GM12878 (cell line): ENCODE results near the gene TRIM37. TPM values are rescaled to one million over a fixed set of nuclear protein-coding genes. Genes with fewer than 3 reads are reported as not detected.

Experiments
- ATAC-seq: fragments of 200-7000 bp; cut with Tn5 transposase; 3 replicates; pipeline ENCODE4 v1.9.1; 2020; ENCODE audit warnings: mild to moderate bottlenecking, moderate library complexity
- BruUV-seq: library from RNA; stranded (reverse); fragments of 400-500 nt; replicated peaks from 2 replicates; lab custom pipeline; 2021; lab: Mats Ljungman, UMichigan
- CTCF ChIA-PET: fragments of 300-600 bp; sonication (Branson Sonifier 250); formaldehyde crosslinking; extraction: SDS; loops from one replicate; lab custom pipeline; 2021; ENCODE audit warnings: inconsistent platforms; lab: Yijun Ruan, JAX
- POLR2A ChIA-PET: fragments of 350-600 bp; formaldehyde crosslinking; extraction: SDS; loops from one replicate; lab custom pipeline; 2021; ENCODE audit warnings: inconsistent platforms; lab: Charles Lee
- RAD21 ChIA-PET: fragments of 300-600 bp; sonication (Branson Sonifier 250); formaldehyde crosslinking; loops from one replicate; lab custom pipeline; 2023; ENCODE audit warnings: antibody characterized with exemption; ENCODE audit not compliant: unreplicated experiment; lab: Charles Lee
- SMC1A ChIA-PET: fragments of 300-600 bp; sonication (Branson Sonifier 250); formaldehyde crosslinking; loops from one replicate; lab custom pipeline; 2023; ENCODE audit not compliant: unreplicated experiment, uncharacterized antibody; lab: Charles Lee
- DNase-seq: peaks from one replicate; pipeline ENCODE4 v3.0.0-alpha.2; 2011; ENCODE audit warnings: low read depth, low spot score
- FAIRE-seq: peaks from 3 replicates; lab custom pipeline; 2011; peaks lifted over from hg19 to GRCh38; lab: Jason Lieb, UNC
- H2AFZ ChIP-seq: 2 replicates; pipeline ENCODE4 v1.6.0; 2011; ENCODE audit warnings: low read depth, low read length, control low read depth; ENCODE audit not compliant: control insufficient read depth
- H3K27ac ChIP-seq: 2 replicates; pipeline ENCODE4 v1.5.1; 2011; ENCODE audit warnings: control low read depth; ENCODE audit not compliant: control insufficient read depth, insufficient read depth
- H3K27me3 ChIP-seq, 2 experiments: replicated peaks in 1 of 2; 2 replicates each; pipeline versions ENCODE4 v1.6.0 to v1.6.1; 2011; ENCODE audit warnings: low read length in 1 of 2; ENCODE audit not compliant: control insufficient read depth in 2 of 2, insufficient read depth in 2 of 2
- H3K36me3 ChIP-seq, 2 experiments: 2 replicates each; pipeline ENCODE4 v1.5.1; 2011; ENCODE audit warnings: low read length in 1 of 2; ENCODE audit not compliant: control insufficient read depth in 2 of 2, insufficient read depth in 2 of 2
- H3K4me1 ChIP-seq: 2 replicates; pipeline ENCODE4 v1.6.1; 2011; ENCODE audit warnings: mild to moderate bottlenecking, low read length, moderate library complexity, mixed read lengths; ENCODE audit not compliant: control insufficient read depth, insufficient read depth
- H3K4me2 ChIP-seq: 2 replicates; pipeline ENCODE4 v1.6.0; 2011; ENCODE audit warnings: control low read depth; ENCODE audit not compliant: control insufficient read depth, insufficient read depth
- H3K4me3 ChIP-seq: fragments of 200-600 bp; sonication (generic); 2 replicates; pipeline ENCODE4 v1.5.1; 2016
- H3K79me2 ChIP-seq: 2 replicates; pipeline ENCODE4 v1.6.0; 2011; ENCODE audit warnings: low read length; ENCODE audit not compliant: control insufficient read depth, insufficient read depth
- H3K9ac ChIP-seq: 2 replicates; pipeline ENCODE4 v1.8.0; 2011; ENCODE audit warnings: low read length, control low read depth, mixed read lengths; ENCODE audit not compliant: control insufficient read depth, insufficient read depth
- H3K9me3 ChIP-seq: replicated peaks from 3 replicates; pipeline ENCODE4 v1.5.1; 2011; ENCODE audit warnings: mild to moderate bottlenecking, low read length; ENCODE audit not compliant: control insufficient read depth, insufficient read depth
- H4K20me1 ChIP-seq: 2 replicates; pipeline ENCODE4 v1.6.0; 2011; ENCODE audit not compliant: control insufficient read depth, insufficient read depth
- CREM ChIP-seq: IDR thresholded peaks from 2 replicates; pipeline ENCODE4 v1.6.1; 2014; ENCODE audit warnings: antibody characterized with exemption, low read depth
- E2F8 ChIP-seq: fragments of 450-650 bp; IDR thresholded peaks from 2 replicates; pipeline ENCODE4 v1.6.1; 2018; ENCODE audit warnings: mild to moderate bottlenecking, low read depth, moderate library complexity; ENCODE audit not compliant: partially characterized antibody
- ETV6 ChIP-seq, 2 experiments: fragments of 450-650 bp in 1 of 2; IDR thresholded peaks in 1 of 2; conservative IDR thresholded peaks in 1 of 2; 2 replicates each; pipeline ENCODE4 v1.6.1; 2014; ENCODE audit warnings: antibody characterized with exemption in 1 of 2, borderline replicate concordance in 1 of 2, low read depth in 1 of 2, mild to moderate bottlenecking in 1 of 2, moderate library complexity in 1 of 2
- EZH2 ChIP-seq: IDR thresholded peaks from 2 replicates; pipeline ENCODE4 v1.6.1; 2012; ENCODE audit warnings: low read depth, mild to moderate bottlenecking, control low read depth, inconsistent platforms, low read length, borderline replicate concordance; ENCODE audit not compliant: control insufficient read depth
- IKZF2 ChIP-seq, 2 experiments: fragments of 450-650 bp; IDR thresholded peaks; 2 replicates each; pipeline ENCODE4 v1.6.1; 2017; ENCODE audit warnings: mild to moderate bottlenecking in 2 of 2, moderate library complexity in 2 of 2
- RCOR1 ChIP-seq: conservative IDR thresholded peaks from 2 replicates; pipeline ENCODE4 v1.6.1; 2012; ENCODE audit warnings: low read depth, low read length, improper control_type of control experiment
- SREBF2 ChIP-seq: IDR thresholded peaks from 2 replicates; pipeline ENCODE4 v1.6.1; 2012; ENCODE audit warnings: mild to moderate bottlenecking, low read length
- ZBED1 ChIP-seq: IDR thresholded peaks from 2 replicates; pipeline ENCODE4 v1.6.1; 2016; ENCODE audit warnings: borderline replicate concordance
- ZZZ3 ChIP-seq: IDR thresholded peaks from 2 replicates; pipeline ENCODE4 v1.6.1; 2011; ENCODE audit warnings: low read depth; ENCODE audit not compliant: control insufficient read depth, insufficient read length
- WGBS: methylation state at CpG from one replicate; pipeline ENCODE4 v1.1.6; 2016; ENCODE audit warnings: low lambda C conversion rate; ENCODE audit not compliant: insufficient replicate concordance, insufficient coverage; ENCODE audit errors: missing lambda C conversion rate; 5-methylcytosine and 5-hydroxymethylcytosine counted together
- in situ Hi-C: fragments of 300-500 bp; cut with MboI; formaldehyde crosslinking; loops from 9 replicates; pipeline ENCODE4 v1.14.3; 2018; ENCODE audit warnings: mixed read lengths
- intact Hi-C: fragments of 100-400 bp; cut with micrococcal nuclease; formaldehyde crosslinking; loops from one replicate; pipeline ENCODE4 v1.14.2; 2022; ENCODE audit not compliant: unreplicated experiment
- polyA plus RNA-seq, 11 experiments: library from polyadenylated mRNA; depleted of rRNA in 4 of 11; unstranded in 6 of 11; stranded (reverse) in 5 of 11; fragments of >200 nt; fragmentation: Nextera tagmentation in 4 of 11; fragmentation: Illumina TruSeq in 1 of 11; extraction: Ambion mirVana in 4 of 11; extraction: Trizol in 1 of 11; gene quantifications; 1 replicate in 1 of 11; 2 replicates in 10 of 11; pipeline versions ENCODE4 v1.2.1 to v1.2.3, GENCODE V29; 2011 to 2016; ENCODE audit warnings: inconsistent platforms in 2 of 11, missing spikeins in 2 of 11, low read depth in 1 of 11
- total RNA-seq, 4 experiments: library from RNA; depleted of rRNA in 3 of 4; stranded (reverse); fragments of >200 nt in 3 of 4; fragmentation: Illumina TruSeq in 1 of 4; extraction: Trizol in 1 of 4; gene quantifications; 2 replicates each; pipeline versions ENCODE4 v1.2.1 to v1.2.3, GENCODE V29; 2013 to 2021

TRIM37 gene
- total and polyA plus RNA-seq, 10 of the 15 experiments (the other 5 are each of a cell fraction or from before 2014, with no cell fraction given) = 4.8 to 20.6 (median 18.1) TPM

- Histone ChIP-seq H3K4me2 (no peak overlapping the region), H3K9ac (no peak overlapping the region), H3K27ac (no peak overlapping the region), H2AFZ (no peak overlapping the region), H3K4me1 (peaks cover 7% of the 10 kb centered on the region; the same call in 1 of the 2 replicates), H4K20me1 (no peaks in the 10 kb centered on the region), H3K27me3 (no peaks in the 10 kb centered on the region), H3K36me3 (peaks cover 2 to 3% of the 10 kb centered on the region in 2 experiments; a peak in 3 of 4 replicates), H3K9me3 (no peaks in the 10 kb centered on the region), H3K4me3 (no peak overlapping the region), H3K79me2 (no peaks in the 10 kb centered on the region)
- ChIA-PET POLR2A (no interaction called here), RAD21 (interaction anchor here (0.6 kb wide), 1 partner anchor 809 kb away, joined by 3 read pairs; no protein-coding TSS in a partner anchor), CTCF (interaction anchor here (1.0 kb wide), 1 partner anchor 16 kb away, joined by 3 read pairs; no protein-coding TSS in a partner anchor), SMC1A (no interaction called here)
- TF ChIP-seq E2F8 (no peak), IKZF2 (IDR thresholded peaks at IDR 0.05) (no peak), SREBF2 (no peak), CREM (no peak)
- in situ Hi-C loops (no loop called here), intact Hi-C loops (no loop called here)
- 100% methylated on average over 6 of the region's 6 CpGs for WGBS
- DNase-seq (no peak), FAIRE-seq (no peak), ATAC-seq (no peak)
- BruUV-seq = no TSS peak
These were observed 78.4 kb downstream of the TRIM37 start for GRCh38 chr17:59028328-59028727.

GRCh38 chr17:59027750-59028149, 78.9 kb downstream of the TRIM37 start:
- Histone ChIP-seq H3K4me2 (peak overlapping the region; percentile 47), H3K4me1 (peaks cover 7% of the 10 kb centered on the region; the same call in 1 of the 2 replicates), H4K20me1 (no peaks in the 10 kb centered on the region), H3K79me2 (no peaks in the 10 kb centered on the region), H3K27me3 (no peaks in the 10 kb centered on the region), H2AFZ (no peak overlapping the region), H3K9ac (no peak overlapping the region), H3K36me3 (peaks cover 2 to 3% of the 10 kb centered on the region in 2 experiments; a peak in 3 of 4 replicates), H3K9me3 (no peaks in the 10 kb centered on the region), H3K27ac (peak overlapping the region; percentile 45), H3K4me3 (no peak overlapping the region)
- intact Hi-C loops = no loop called here
- BruUV-seq = no TSS peak
- ChIA-PET CTCF (no interaction called here), RAD21 (no interaction called here), SMC1A (no interaction called here), POLR2A (no interaction called here)
- DNase-seq (no peak), FAIRE-seq (peak; percentile 78), ATAC-seq (no peak)
- TF ChIP-seq RCOR1 (no peak), ZBED1 (no peak), EZH2 (no peak), ETV6 (conservative IDR thresholded peaks at IDR 0.05 in 1 of 2, IDR thresholded peaks at IDR 0.05 in 1 of 2; ENCODE audit: borderline replicate concordance in 1 of 2, low read depth in 1 of 2) (no peak), ZZZ3 (no peak)
- in situ Hi-C loops = no loop called here
- WGBS = 56% methylated on average over 4 of the region's 4 CpGs
